GM21737 (cell line): ENCODE results near the gene DNAH1.

Experiments
- ATAC-seq: cut with Tn5 transposase; IDR thresholded peaks from one replicate; pipeline ENCODE4 v1.9.1; 2021; ENCODE audit warnings: mild to moderate bottlenecking, moderate library complexity; ENCODE audit not compliant: unreplicated experiment

The DNAH1 gene

GRCh38 chr3:52442409-52443267, 126.5 kb downstream of the DNAH1 start:
- ATAC-seq: no peak

GRCh38 chr3:52443268-52443610, 127.1 kb downstream of the DNAH1 start:
- ATAC-seq: no peak

GRCh38 chr3:52443791-52444687, 127.9 kb downstream of the DNAH1 start:
- no peak for ATAC-seq

- peak; percentile 72 for ATAC-seq
Observed at GRCh38 chr3:52444860-52445793, 129.0 kb downstream of the DNAH1 start, which contains the start of gene SEMA3G. Gene SEMA3G (minus strand): TSS chr3:52445103. CDS start chr3:52445027, 76 bp downstream.

- ATAC-seq: no peak
Observed at GRCh38 chr3:52446042-52446441, 129.9 kb downstream of the DNAH1 start.

GRCh38 chr3:52446631-52447511, 130.8 kb downstream of the DNAH1 start:
- no peak for ATAC-seq

- no peak for ATAC-seq
Observed at GRCh38 chr3:52447512-52448355, 131.6 kb downstream of the DNAH1 start.
